WERI-Rb-1 (cell line): ENCODE results near the gene TP53BP1.

Experiments
- DNase-seq: peaks from one replicate; pipeline ENCODE4 v3.0.0-alpha.2; 2020
- H3K27ac ChIP-seq: fragments of 250-450 bp; sonication (Bioruptor Pico); 2 replicates; pipeline ENCODE4 v1.5.1; 2020; ENCODE audit warnings: mild to moderate bottlenecking, moderate library complexity
- H3K27me3 ChIP-seq: fragments of 250-450 bp; sonication (Bioruptor Pico); 2 replicates; pipeline ENCODE4 v1.5.1; 2021; ENCODE audit warnings: mild to moderate bottlenecking, low read depth, moderate library complexity; ENCODE audit not compliant: insufficient read depth, severe bottlenecking
- H3K36me3 ChIP-seq: fragments of 250-450 bp; sonication (Bioruptor Pico); 2 replicates; pipeline ENCODE4 v1.5.1; 2020; ENCODE audit warnings: mild to moderate bottlenecking, moderate library complexity
- H3K4me3 ChIP-seq: 2 replicates; pipeline ENCODE4 v1.5.1; 2011; ENCODE audit warnings: low read depth, mild to moderate bottlenecking, control low read depth, low read length
- H3K9me3 ChIP-seq: fragments of 250-450 bp; sonication (Bioruptor Pico); 2 replicates; pipeline ENCODE4 v1.5.1; 2021; ENCODE audit warnings: mild to moderate bottlenecking, moderate library complexity; ENCODE audit not compliant: severe bottlenecking
- TF ChIP-seq, protein P1 (sequence below): IDR thresholded peaks from 2 replicates; pipeline ENCODE4 v1.5.1; 2011; ENCODE audit warnings: low read depth, mild to moderate bottlenecking, control low read depth, inconsistent platforms, low read length

Gene TP53BP1

DNA sequence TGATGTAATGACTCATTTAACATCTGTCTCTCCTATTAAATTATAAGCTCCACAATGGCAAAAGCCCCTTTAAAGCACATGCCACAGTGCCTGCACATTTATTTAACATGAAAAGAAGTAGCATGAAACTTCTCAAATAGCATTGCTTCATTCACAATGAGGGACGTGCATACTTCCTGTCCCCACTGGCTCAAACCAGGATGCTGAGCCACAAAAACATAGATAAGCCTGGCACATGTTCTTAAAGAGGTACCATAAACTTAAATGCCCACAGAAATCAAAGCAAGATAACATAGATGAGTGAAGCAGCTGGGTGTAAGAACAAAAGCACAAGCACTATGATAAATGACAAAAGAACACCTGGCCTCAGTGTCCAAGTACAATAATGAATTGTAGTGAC, 3.8 kb downstream of the TP53BP1 start:
- Histone ChIP-seq H3K36me3 (peaks cover 65% of the 10 kb centered on the region), H3K9me3 (no peaks in the 10 kb centered on the region), H3K4me3 (no peak overlapping the region), H3K27me3 (no peaks in the 10 kb centered on the region), H3K27ac (no peak overlapping the region)
- TF ChIP-seq, protein P1, sequence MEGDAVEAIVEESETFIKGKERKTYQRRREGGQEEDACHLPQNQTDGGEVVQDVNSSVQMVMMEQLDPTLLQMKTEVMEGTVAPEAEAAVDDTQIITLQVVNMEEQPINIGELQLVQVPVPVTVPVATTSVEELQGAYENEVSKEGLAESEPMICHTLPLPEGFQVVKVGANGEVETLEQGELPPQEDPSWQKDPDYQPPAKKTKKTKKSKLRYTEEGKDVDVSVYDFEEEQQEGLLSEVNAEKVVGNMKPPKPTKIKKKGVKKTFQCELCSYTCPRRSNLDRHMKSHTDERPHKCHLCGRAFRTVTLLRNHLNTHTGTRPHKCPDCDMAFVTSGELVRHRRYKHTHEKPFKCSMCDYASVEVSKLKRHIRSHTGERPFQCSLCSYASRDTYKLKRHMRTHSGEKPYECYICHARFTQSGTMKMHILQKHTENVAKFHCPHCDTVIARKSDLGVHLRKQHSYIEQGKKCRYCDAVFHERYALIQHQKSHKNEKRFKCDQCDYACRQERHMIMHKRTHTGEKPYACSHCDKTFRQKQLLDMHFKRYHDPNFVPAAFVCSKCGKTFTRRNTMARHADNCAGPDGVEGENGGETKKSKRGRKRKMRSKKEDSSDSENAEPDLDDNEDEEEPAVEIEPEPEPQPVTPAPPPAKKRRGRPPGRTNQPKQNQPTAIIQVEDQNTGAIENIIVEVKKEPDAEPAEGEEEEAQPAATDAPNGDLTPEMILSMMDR = no peak
- DNase-seq = no peak

DNA sequence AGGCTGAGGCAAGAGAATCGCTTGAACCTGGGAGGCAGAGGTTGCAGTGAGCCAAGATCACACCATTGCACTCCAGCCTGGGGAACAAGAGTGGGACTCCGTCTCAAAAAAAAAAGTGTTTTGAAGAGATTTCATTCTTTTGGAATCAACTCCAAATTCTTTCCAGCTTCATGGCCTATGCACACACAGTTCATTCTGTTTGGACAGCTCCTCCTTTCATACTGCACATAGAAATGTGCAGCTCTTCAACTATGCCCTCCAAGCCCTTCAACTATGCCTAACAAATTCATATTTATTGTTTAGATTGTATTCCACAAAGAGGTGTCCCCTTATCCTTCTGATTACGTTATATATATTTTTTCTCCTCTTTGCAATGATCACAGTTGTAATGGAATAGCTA, 4.2 kb downstream of the TP53BP1 start:
- no peaks in the 10 kb centered on the region for H3K9me3 ChIP-seq
- H3K27ac ChIP-seq = no peak overlapping the region
- TF ChIP-seq, protein P1 = no peak
- H3K4me3 ChIP-seq = no peak overlapping the region
- DNase-seq = no peak
- peaks cover 69% of the 10 kb centered on the region for H3K36me3 ChIP-seq
- H3K27me3 ChIP-seq = no peaks in the 10 kb centered on the region

DNA sequence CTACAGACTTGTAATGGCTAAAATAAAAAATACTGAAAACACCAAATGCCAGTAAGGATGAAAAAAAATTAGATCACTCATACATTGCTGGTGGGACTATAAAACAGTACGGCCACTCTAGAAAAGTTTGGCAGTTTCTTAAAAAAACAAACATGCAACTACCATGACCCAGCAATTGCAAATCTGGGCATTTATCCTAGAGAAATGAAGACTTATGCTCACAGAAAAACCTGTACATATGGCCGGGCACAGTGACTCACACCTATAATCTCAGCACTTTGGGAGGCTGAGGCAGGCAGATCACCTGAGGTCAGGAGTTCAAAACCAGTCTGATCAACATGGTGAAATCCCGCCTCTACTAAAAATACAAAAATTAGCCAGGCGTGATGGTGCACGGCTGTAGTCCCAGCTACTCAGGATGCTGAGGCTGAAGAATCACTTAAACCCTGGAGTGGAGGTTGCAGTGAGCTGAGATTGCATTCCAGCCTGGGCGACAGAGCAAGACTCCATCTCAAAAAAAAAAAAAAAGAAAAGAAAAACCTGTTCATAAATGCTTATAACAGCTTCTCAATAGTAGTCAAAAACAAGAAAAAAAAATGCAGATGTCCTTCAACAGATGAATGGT, 5.6 kb downstream of the TP53BP1 start:
- Histone ChIP-seq H3K4me3 (no peak overlapping the region), H3K9me3 (no peaks in the 10 kb centered on the region), H3K27ac (no peak overlapping the region), H3K36me3 (peaks cover 79% of the 10 kb centered on the region), H3K27me3 (no peaks in the 10 kb centered on the region)
- TF ChIP-seq, protein P1 = no peak
- DNase-seq = no peak

DNA sequence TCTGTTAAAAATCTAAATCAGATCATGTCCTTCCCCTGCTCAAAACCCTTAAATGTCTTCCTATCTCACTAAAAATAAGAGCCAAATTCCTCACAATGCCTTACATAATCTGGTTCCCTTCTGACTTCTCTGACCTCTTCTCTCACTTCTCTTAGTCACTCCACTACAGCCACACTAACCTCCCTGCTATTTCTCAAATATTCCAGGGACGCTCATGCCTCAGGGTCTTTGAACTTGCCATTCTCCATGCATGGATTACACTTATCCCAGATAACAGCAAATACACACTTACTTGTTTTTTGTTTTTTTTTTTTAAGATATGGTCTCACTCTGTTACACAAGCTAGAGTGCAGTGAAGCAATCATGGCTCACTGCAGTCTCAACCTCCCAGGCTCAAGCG, 8.5 kb downstream of the TP53BP1 start:
- Histone ChIP-seq H3K36me3 (peaks cover 77% of the 10 kb centered on the region), H3K4me3 (no peak overlapping the region), H3K27ac (no peak overlapping the region), H3K9me3 (no peaks in the 10 kb centered on the region), H3K27me3 (no peaks in the 10 kb centered on the region)
- TF ChIP-seq, protein P1 = no peak
- no peak for DNase-seq

DNA sequence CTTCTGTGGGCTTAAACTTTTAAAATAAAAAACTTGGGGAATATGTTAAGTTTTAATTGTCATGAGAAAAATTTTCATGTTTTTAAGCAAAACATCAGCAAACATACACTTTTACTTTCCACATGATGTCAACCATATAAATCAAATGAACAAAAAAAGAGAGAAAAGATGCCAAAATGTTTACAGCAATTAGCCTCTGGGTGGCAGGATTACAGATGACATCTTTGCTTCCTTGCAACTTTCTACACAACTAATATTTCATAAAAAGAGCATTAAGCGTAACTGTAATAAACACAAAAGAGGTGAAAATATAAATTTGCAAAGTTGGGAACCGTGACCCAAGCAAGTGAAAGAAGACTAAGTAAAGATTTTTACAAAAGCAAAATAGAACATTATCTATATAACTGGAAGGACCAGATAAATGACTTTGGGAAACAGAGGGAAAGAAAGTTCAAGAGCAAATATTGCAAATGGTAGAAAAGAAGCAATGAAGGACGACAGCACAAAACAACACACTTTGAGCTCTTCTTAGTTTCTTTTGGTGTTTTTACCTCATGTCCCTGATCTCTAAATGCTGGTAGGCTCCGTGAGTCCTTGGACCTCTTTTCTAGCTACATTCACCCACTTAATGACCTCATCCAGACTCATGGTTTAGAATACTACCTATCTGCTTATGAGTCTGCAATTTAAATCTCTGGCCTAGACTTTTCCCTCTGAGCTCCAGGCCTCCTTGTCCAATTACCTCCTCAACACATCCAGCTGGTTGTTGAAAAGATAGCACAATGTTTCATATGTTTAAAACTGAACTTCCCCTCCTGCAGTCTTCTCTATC, 9.4 kb downstream of the TP53BP1 start:
- Histone ChIP-seq H3K9me3 (no peaks in the 10 kb centered on the region), H3K4me3 (no peak overlapping the region), H3K36me3 (peaks cover 77% of the 10 kb centered on the region), H3K27me3 (no peaks in the 10 kb centered on the region), H3K27ac (no peak overlapping the region)
- TF ChIP-seq, protein P1 = 0 out of 2 replicates have a peak, but pooled peaks have one; percentile 5
- DNase-seq = no peak
